ENCODE results near the gene STOM. TPM values are rescaled to one million over a fixed set of nuclear protein-coding genes. Genes with fewer than 3 reads are reported as not detected.

STOM gene
- 366 and 500 TPM in 2 replicates for total RNA-seq

GRCh38 chr9:121369595-121370265, at the start of gene STOM:
Gene STOM, minus strand, starts transcription at chr9:121370250. Its CDS starts 63 bp downstream, at chr9:121370187.

Other genes starting within 250 kb of the STOM start
- 15.6 and 17.2 TPM in 2 replicates for gene RAB14, start 168.4 kb downstream of the STOM start, total RNA-seq
- 400 and 411 TPM in 2 replicates for gene GSN, start 102.1 kb downstream of the STOM start, total RNA-seq
- not detected in 2 replicates for gene GGTA1, start 129.6 kb upstream of the STOM start, total RNA-seq